Measurements from ENCODE around the gene ACTL6A. TPM values are rescaled to one million over a fixed set of nuclear protein-coding genes. Genes with fewer than 3 reads are reported as not detected.

ACTL6A gene
- total and polyA plus RNA-seq, 2 of the 4 experiments (the other 2 are of a cell fraction), result 48.3 to 70.1 TPM

DNA sequence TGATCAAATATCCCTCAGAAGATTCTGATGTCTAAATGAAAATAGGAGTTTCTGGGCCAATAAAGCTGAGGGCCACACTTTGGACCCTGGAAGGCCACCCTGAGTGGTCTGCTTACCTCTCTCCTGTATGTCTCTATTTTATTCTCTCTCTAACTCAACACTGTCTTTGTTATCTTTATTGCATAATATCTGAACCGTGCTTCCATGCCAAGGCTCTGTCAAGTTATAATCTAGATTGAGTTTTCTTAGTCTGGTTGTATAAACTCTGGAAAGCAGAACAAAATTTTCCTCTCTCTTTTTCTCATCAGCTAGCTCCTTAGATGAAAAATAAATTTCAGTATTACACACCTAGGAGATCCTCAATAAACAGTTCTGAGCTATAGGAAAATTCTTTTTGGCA is 36.2 kb upstream of the ACTL6A start:
- POLR2A ChIA-PET (ENCODE audit: unreplicated experiment), result interaction anchor here (0.6 kb wide), 1 partner anchor 137 kb away, joined by 3 read pairs; no protein-coding TSS in a partner anchor
- CTCF ChIA-PET, result no interaction called here
- peak overlapping the region; percentile 18; the same call in 1 of the 2 replicates for H2BK20ac ChIP-seq (ENCODE audit: low read depth, low read length)
- no peak overlapping the region for H3K56ac ChIP-seq (ENCODE audit: extremely low read depth, insufficient read depth, low read length)
- H2AK5ac ChIP-seq (ENCODE audit: low read depth, low read length), result no peak overlapping the region
- H3K79me1 ChIP-seq (ENCODE audit: low read depth in 1 of 2, low read length in 2 of 2), result no peaks in the 10 kb centered on the region
- H3K9me1 ChIP-seq (ENCODE audit: insufficient read depth, low read length), result peaks cover 3% of the 10 kb centered on the region; the same call in 1 of the 2 replicates
- H2BK5ac ChIP-seq (ENCODE audit: low read depth, low read length, poor library complexity, severe bottlenecking), result peak overlapping the region; percentile 91
- no TSS peak for BruUV-seq (replicated peaks)
- H3K9ac ChIP-seq (ENCODE audit: low read depth, low read length), result no peak overlapping the region; the same call in 1 of the 2 replicates
- H3K36me3 ChIP-seq (ENCODE audit: control insufficient read depth, insufficient read depth, low read length), result no peaks in the 10 kb centered on the region
- peak overlapping the region; percentile 92 to 95; a peak in 3 of 4 replicates for H4K8ac ChIP-seq (ENCODE audit: low read depth in 2 of 2, low read length in 2 of 2)
- intact Hi-C loops (cut with micrococcal nuclease), result no loop called here
- H3K4me2 ChIP-seq (ENCODE audit: low read depth, low read length), result peak overlapping the region; percentile 30; the same call in 1 of the 2 replicates
- no peak overlapping the region for H3K4me3 ChIP-seq (ENCODE audit: insufficient read depth, low read depth, low read length)
- no peak overlapping the region for H2AK9ac ChIP-seq (replicated peaks; ENCODE audit: low read depth, low read length, poor library complexity)
- in situ Hi-C loops (cut with MboI; ENCODE audit: low sequenced_read_pairs), result no loop called here
- H3K14ac ChIP-seq (replicated peaks; ENCODE audit: low read depth, low read length), result no peak overlapping the region
- peak overlapping the region; percentile 18 for H4K5ac ChIP-seq (ENCODE audit: low read depth, low read length)
- H3K4ac ChIP-seq (ENCODE audit: low read depth, low read length), result 0 out of 2 replicates have a peak overlapping the region, but pooled peaks have one; percentile 19
- DNase-seq (peak; percentile 27), ATAC-seq (ENCODE audit: low read depth) (peak; percentile 52)
- H3K23ac ChIP-seq (ENCODE audit: low read depth, low read length), result no peak overlapping the region
- WGBS, 2 experiments (ENCODE audit: extremely low coverage in 2 of 2, insufficient read length in 1 of 2), result no CpG with 5 or more reads among the region's 1 CpG
- H3K9me3 ChIP-seq (ENCODE audit: control insufficient read depth, insufficient read depth, low read length), result no peaks in the 10 kb centered on the region
- peak overlapping the region; percentile 7; the same call in 1 of the 2 replicates for H3K18ac ChIP-seq (ENCODE audit: low read depth, low read length)
- peak overlapping the region; percentile 67; the same call in 1 of the 2 replicates for H2BK120ac ChIP-seq (ENCODE audit: low read depth, low read length)
- dilution Hi-C loops (cut with HindIII; ENCODE audit: low sequenced_read_pairs, unreplicated experiment), result no loop called here
- peak overlapping the region; percentile 11; the same call in 1 of the 3 replicates for H2BK15ac ChIP-seq (ENCODE audit: low read depth, low read length)
- H4K20me1 ChIP-seq (ENCODE audit: insufficient read depth, low read length), result no peaks in the 10 kb centered on the region
- H3K27me3 ChIP-seq (ENCODE audit: control insufficient read depth, insufficient read depth, low read length), result no peaks in the 10 kb centered on the region
- peak overlapping the region; percentile 78; the same call in 1 of the 2 replicates for H3K27ac ChIP-seq (ENCODE audit: insufficient read depth, low read length)
- no peak overlapping the region for H2AFZ ChIP-seq (replicated peaks; ENCODE audit: low read length, poor library complexity)
- H3K4me1 ChIP-seq (ENCODE audit: control insufficient read depth, insufficient read depth, low read length), result peaks cover 5% of the 10 kb centered on the region
- TF ChIP-seq, protein P1, sequence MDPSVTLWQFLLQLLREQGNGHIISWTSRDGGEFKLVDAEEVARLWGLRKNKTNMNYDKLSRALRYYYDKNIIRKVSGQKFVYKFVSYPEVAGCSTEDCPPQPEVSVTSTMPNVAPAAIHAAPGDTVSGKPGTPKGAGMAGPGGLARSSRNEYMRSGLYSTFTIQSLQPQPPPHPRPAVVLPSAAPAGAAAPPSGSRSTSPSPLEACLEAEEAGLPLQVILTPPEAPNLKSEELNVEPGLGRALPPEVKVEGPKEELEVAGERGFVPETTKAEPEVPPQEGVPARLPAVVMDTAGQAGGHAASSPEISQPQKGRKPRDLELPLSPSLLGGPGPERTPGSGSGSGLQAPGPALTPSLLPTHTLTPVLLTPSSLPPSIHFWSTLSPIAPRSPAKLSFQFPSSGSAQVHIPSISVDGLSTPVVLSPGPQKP (IDR thresholded peaks at IDR 0.05; ENCODE audit: borderline replicate concordance, low read depth, low read length), result no peak
- TF ChIP-seq RFX5 (IDR thresholded peaks at IDR 0.05; ENCODE audit: low read depth, low read length) (no peak), CEBPB (IDR thresholded peaks at IDR 0.05; ENCODE audit: low read depth, low read length) (peak; percentile 64)
- H4K91ac ChIP-seq (ENCODE audit: insufficient read depth, low read depth, low read length), result no peak overlapping the region

All from IMR-90 (cell line).